C4-2B (cell line): ENCODE data around the gene FOXL2.

Experiments used
- CTCF ChIP-seq: fragments of 450-650 bp; conservative IDR thresholded peaks from 2 replicates; pipeline ENCODE4 v1.5.1; 2017; ENCODE audit warnings: mild to moderate bottlenecking
- ZFX ChIP-seq: fragments of 450-650 bp; IDR thresholded peaks from 2 replicates; pipeline ENCODE4 v1.6.1; 2017

GRCh38 chr3:138914870-138915502 lies 32.0 kb downstream of the FOXL2 start:
- TF ChIP-seq CTCF (no peak), ZFX (no peak)
